MM.1S (cell line): Measurements from ENCODE around the gene OR8B2.

Experiments used
- DNase-seq: peaks from one replicate; pipeline ENCODE4 v3.0.0-alpha.2; 2015
- H2AFZ ChIP-seq: fragments of 300-600 bp; sonication (generic); 2 replicates; pipeline ENCODE4 v1.6.0; 2016; ENCODE audit warnings: antibody characterized with exemption, low read length
- H3F3A ChIP-seq: fragments of 300-600 bp; sonication (generic); 2 replicates; pipeline ENCODE4 v1.6.1; 2016; ENCODE audit warnings: mild to moderate bottlenecking, antibody characterized with exemption, low read length, moderate library complexity, mixed read lengths; ENCODE audit not compliant: insufficient read depth
- H3K27ac ChIP-seq: fragments of 300-600 bp; sonication (generic); 2 replicates; pipeline ENCODE4 v1.5.1; 2016; ENCODE audit warnings: mild to moderate bottlenecking, low read length
- H3K27me3 ChIP-seq: fragments of 300-600 bp; sonication (generic); replicated peaks from 2 replicates; pipeline ENCODE4 v1.6.0; 2016; ENCODE audit warnings: low read length; ENCODE audit not compliant: insufficient read depth
- H3K36me3 ChIP-seq: fragments of 300-600 bp; sonication (generic); replicated peaks from 2 replicates; pipeline ENCODE4 v1.6.1; 2016; ENCODE audit warnings: mild to moderate bottlenecking, low read length, mixed read lengths; ENCODE audit not compliant: insufficient read depth
- H3K4me1 ChIP-seq: fragments of 300-600 bp; sonication (generic); 2 replicates; pipeline ENCODE4 v1.6.1; 2016; ENCODE audit warnings: low read length, mixed read lengths
- H3K4me2 ChIP-seq: fragments of 300-600 bp; sonication (generic); 2 replicates; pipeline ENCODE4 v1.6.0; 2016; ENCODE audit warnings: low read depth, low read length
- H3K4me3 ChIP-seq: fragments of 300-600 bp; sonication (generic); 2 replicates; pipeline ENCODE4 v1.5.1; 2016; ENCODE audit warnings: low read length, mixed read lengths
- H3K79me2 ChIP-seq: fragments of 300-600 bp; sonication (generic); 2 replicates; pipeline ENCODE4 v1.6.1; 2016; ENCODE audit warnings: mixed run types, low read length, mixed read lengths
- H3K9ac ChIP-seq: fragments of 300-600 bp; sonication (generic); 2 replicates; pipeline ENCODE4 v1.6.1; 2016; ENCODE audit warnings: low read length, mixed read lengths
- H3K9me2 ChIP-seq: fragments of 300-600 bp; sonication (generic); replicated peaks from 2 replicates; pipeline ENCODE4 v1.6.1; 2016; ENCODE audit warnings: mild to moderate bottlenecking, low read length, mixed read lengths; ENCODE audit not compliant: insufficient read depth
- H3K9me3 ChIP-seq: fragments of 300-600 bp; sonication (generic); replicated peaks from 2 replicates; pipeline ENCODE4 v1.6.1; 2016; ENCODE audit warnings: mild to moderate bottlenecking, low read length, mixed read lengths; ENCODE audit not compliant: insufficient read depth
- H4K20me1 ChIP-seq: fragments of 300-600 bp; sonication (generic); 2 replicates; pipeline ENCODE4 v1.6.1; 2016; ENCODE audit warnings: mild to moderate bottlenecking, low read length, moderate library complexity, mixed read lengths; ENCODE audit not compliant: insufficient read depth
- EZH2 ChIP-seq: fragments of 300-600 bp; sonication (generic); optimal IDR thresholded peaks from 2 replicates; pipeline ENCODE3; 2017; ENCODE audit warnings: low read depth, mild to moderate bottlenecking, antibody characterized with exemption, low read length, mixed read lengths
- EZH2phosphoT487 ChIP-seq: fragments of 300-600 bp; sonication (generic); IDR thresholded peaks from 2 replicates; pipeline ENCODE4 v1.6.1; 2018; ENCODE audit warnings: antibody characterized with exemption, low read length
- TF ChIP-seq, protein P1 (sequence below): fragments of 300-600 bp; sonication (generic); IDR thresholded peaks from 2 replicates; pipeline ENCODE4 v1.5.1; 2016; ENCODE audit warnings: antibody characterized with exemption, low read length, mixed read lengths

OR8B2 gene, protein sequence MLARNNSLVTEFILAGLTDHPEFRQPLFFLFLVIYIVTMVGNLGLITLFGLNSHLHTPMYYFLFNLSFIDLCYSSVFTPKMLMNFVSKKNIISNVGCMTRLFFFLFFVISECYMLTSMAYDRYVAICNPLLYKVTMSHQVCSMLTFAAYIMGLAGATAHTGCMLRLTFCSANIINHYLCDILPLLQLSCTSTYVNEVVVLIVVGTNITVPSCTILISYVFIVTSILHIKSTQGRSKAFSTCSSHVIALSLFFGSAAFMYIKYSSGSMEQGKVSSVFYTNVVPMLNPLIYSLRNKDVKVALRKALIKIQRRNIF

DNA sequence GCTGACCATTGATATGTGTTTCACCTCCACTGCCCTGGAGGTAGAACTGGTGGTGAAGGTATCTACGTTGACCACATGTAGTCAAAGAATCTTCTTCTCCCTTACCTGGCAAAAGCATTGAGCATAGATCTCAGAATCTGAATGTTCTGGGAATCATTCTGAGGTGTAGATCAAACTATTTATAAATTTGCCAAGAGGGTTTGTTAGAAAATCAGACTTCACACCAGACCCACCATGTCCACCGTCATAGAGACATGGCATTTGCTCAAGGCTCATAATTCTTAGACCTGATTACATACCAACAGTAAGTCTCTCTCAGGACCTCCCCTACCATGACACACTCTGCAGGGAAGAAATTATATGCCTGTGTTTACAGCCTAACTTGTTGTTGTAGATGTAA, at the start of gene OR8B2:
TSS of gene OR8B2 (minus strand) at position 101 of the 400 bp plus-strand sequence. CDS start 1,156 bp downstream, outside the sequence.
- Histone ChIP-seq H3K9me2 (no peaks in the 10 kb centered on the region), H3K9me3 (no peaks in the 10 kb centered on the region), H3K4me3 (no peak within 1 kb of the TSS), H3K79me2 (no peaks in the 10 kb centered on the region), H3K4me1 (no peaks in the 10 kb centered on the region), H3K36me3 (no peaks in the 10 kb centered on the region), H3K27ac (no peak within 1 kb of the TSS), H4K20me1 (no peaks in the 10 kb centered on the region), H2AFZ (no peak within 1 kb of the TSS), H3K9ac (no peak within 1 kb of the TSS), H3K4me2 (no peak within 1 kb of the TSS), H3F3A (no peaks in the 10 kb centered on the region), H3K27me3 (no peaks in the 10 kb centered on the region)
- TF ChIP-seq, protein P1, sequence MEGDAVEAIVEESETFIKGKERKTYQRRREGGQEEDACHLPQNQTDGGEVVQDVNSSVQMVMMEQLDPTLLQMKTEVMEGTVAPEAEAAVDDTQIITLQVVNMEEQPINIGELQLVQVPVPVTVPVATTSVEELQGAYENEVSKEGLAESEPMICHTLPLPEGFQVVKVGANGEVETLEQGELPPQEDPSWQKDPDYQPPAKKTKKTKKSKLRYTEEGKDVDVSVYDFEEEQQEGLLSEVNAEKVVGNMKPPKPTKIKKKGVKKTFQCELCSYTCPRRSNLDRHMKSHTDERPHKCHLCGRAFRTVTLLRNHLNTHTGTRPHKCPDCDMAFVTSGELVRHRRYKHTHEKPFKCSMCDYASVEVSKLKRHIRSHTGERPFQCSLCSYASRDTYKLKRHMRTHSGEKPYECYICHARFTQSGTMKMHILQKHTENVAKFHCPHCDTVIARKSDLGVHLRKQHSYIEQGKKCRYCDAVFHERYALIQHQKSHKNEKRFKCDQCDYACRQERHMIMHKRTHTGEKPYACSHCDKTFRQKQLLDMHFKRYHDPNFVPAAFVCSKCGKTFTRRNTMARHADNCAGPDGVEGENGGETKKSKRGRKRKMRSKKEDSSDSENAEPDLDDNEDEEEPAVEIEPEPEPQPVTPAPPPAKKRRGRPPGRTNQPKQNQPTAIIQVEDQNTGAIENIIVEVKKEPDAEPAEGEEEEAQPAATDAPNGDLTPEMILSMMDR, result no peak
- TF ChIP-seq EZH2phosphoT487 (no peak), EZH2 (no peak)
- no peak for DNase-seq

DNA sequence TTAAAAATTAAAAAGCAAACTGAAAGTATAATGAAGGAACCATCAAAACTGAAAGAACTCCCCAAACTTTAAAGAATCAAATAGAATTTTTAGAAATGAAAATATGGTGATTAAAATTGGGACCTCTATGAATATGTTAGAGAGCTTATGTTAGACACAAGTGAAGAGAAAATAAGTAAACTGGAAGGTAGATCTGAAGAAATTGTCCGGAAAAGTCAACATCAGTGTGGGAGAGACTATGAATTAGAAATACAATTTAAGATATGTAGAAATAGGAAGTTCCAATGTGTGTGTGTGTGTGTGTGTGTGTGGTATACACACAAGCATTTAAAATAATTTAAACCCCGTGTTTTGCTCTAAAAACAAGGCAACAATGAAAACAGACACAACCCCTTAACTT, 45.3 kb upstream of the OR8B2 start:
- no peaks in the 10 kb centered on the region for H3K4me1 ChIP-seq

DNA sequence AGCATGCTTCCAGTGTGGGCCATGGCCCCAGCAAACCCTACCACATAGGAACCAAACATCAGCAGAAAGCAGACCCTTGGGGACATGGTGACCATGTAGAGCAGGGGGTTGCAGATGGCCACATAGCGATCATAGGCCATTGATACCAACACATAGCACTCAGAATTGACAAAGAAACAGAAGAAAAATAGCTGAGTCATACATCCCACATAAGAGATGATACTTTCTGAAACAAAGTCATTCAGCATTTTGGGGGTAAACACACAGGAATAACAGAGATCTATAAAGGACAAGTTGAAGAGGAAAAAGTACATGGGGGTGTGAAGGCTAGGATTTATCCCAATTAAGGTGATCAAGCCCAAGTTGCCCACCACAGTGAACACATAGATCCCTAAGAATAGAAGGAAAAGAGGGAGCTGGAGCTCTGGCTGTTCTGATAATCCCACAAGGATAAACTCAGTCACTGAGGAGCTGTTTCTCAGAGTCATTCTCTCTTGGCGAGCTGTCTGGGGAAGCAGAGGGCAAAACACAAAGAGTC, 40.2 kb upstream of the OR8B2 start, which contains the start of gene OR8B4:
TSS of gene OR8B4 (minus strand) at position 488 of the 538 bp plus-strand sequence. CDS start at position 488, 0 bp downstream.
- no peaks in the 10 kb centered on the region for H3K36me3 ChIP-seq
- H3K4me3 ChIP-seq, result no peak within 1 kb of the TSS
- no peaks in the 10 kb centered on the region for H3K27me3 ChIP-seq
- no peaks in the 10 kb centered on the region for H3K4me1 ChIP-seq
- no peaks in the 10 kb centered on the region for H3K79me2 ChIP-seq
- H4K20me1 ChIP-seq, result no peaks in the 10 kb centered on the region
- no peak within 1 kb of the TSS for H3K4me2 ChIP-seq
- no peak within 1 kb of the TSS for H2AFZ ChIP-seq
- TF ChIP-seq EZH2phosphoT487, result no peak
- TF ChIP-seq, protein P1, result no peak
- no peaks in the 10 kb centered on the region for H3K9me2 ChIP-seq
- H3F3A ChIP-seq, result no peaks in the 10 kb centered on the region
- H3K9ac ChIP-seq, result no peak within 1 kb of the TSS
- H3K9me3 ChIP-seq, result no peaks in the 10 kb centered on the region
- no peak for DNase-seq
- no peak within 1 kb of the TSS for H3K27ac ChIP-seq

More for the DNA sequence above, 45.3 kb upstream of the OR8B2 start:
- Histone ChIP-seq H3K36me3 (no peaks in the 10 kb centered on the region), H3K9ac (no peak overlapping the region), H3K27me3 (no peaks in the 10 kb centered on the region), H4K20me1 (no peaks in the 10 kb centered on the region), H3K9me3 (no peaks in the 10 kb centered on the region), H3F3A (no peaks in the 10 kb centered on the region), H3K27ac (no peak overlapping the region), H3K9me2 (no peaks in the 10 kb centered on the region), H2AFZ (no peak overlapping the region), H3K79me2 (no peaks in the 10 kb centered on the region), H3K4me3 (no peak overlapping the region), H3K4me2 (no peak overlapping the region)
- TF ChIP-seq, protein P1, result no peak
- TF ChIP-seq EZH2, result no peak
- no peak for DNase-seq
